OCI-LY3 (cell line): Measurements from ENCODE around the gene GRIK4.

Source experiments
- H2AFZ ChIP-seq: fragments of 200-600, 300-600 bp; shearing (Covaris generic); 2 replicates; pipeline ENCODE4 v1.6.0; 2014; ENCODE audit warnings: antibody characterized with exemption, low read depth, low read length
- H3K27ac ChIP-seq: fragments of 200-600, 300-600 bp; sonication (generic); 2 replicates; pipeline ENCODE4 v1.5.1; 2014; ENCODE audit warnings: mild to moderate bottlenecking, low read length, moderate library complexity, mixed read lengths
- H3K27me3 ChIP-seq: fragments of 200-600, 300-600 bp; sonication (generic); 2 replicates; pipeline ENCODE4 v1.6.1; 2014; ENCODE audit warnings: low read depth, low read length, mixed read lengths
- H3K36me3 ChIP-seq: fragments of 200-600, 300-600 bp; sonication (generic); replicated peaks from 2 replicates; pipeline ENCODE3; 2014; ENCODE audit warnings: low read depth, low read length, mixed read lengths
- H3K4me1 ChIP-seq: fragments of 300-600, 200-600 bp; sonication (generic); 2 replicates; pipeline ENCODE4 v1.6.1; 2014; ENCODE audit warnings: low read length, mixed read lengths
- H3K4me2 ChIP-seq: fragments of 200-600, 300-600 bp; sonication (generic); 2 replicates; pipeline ENCODE4 v1.6.1; 2014; ENCODE audit warnings: low read length, mixed read lengths
- H3K4me3 ChIP-seq: fragments of 300-600, 200-600 bp; sonication (generic); 2 replicates; pipeline ENCODE4 v1.5.1; 2014; ENCODE audit warnings: antibody characterized with exemption, mild to moderate bottlenecking, low read length, moderate library complexity
- H3K79me2 ChIP-seq: fragments of 300-600, 200-600 bp; shearing (Covaris generic); 2 replicates; pipeline ENCODE4 v1.6.1; 2014; ENCODE audit warnings: mild to moderate bottlenecking, low read length, mixed read lengths
- H3K9ac ChIP-seq: fragments of 300-600, 200-600 bp; shearing (Covaris generic); 2 replicates; pipeline ENCODE4 v1.6.0; 2014; ENCODE audit warnings: mild to moderate bottlenecking, low read length, moderate library complexity
- H3K9me3 ChIP-seq: fragments of 200-600, 300-600 bp; shearing (Covaris generic); 2 replicates; pipeline ENCODE4 v1.6.1; 2014; ENCODE audit warnings: low read length, mixed read lengths; ENCODE audit not compliant: insufficient read depth
- H4K20me1 ChIP-seq: fragments of 200-600, 300-600 bp; sonication (generic); 2 replicates; pipeline ENCODE4 v1.6.1; 2016; ENCODE audit warnings: low read length, mixed read lengths; ENCODE audit not compliant: insufficient read depth
- CTCF ChIP-seq: fragments of 200-600, 300-600 bp; sonication (generic); IDR thresholded peaks from 2 replicates; pipeline ENCODE4 v1.5.1; 2014; ENCODE audit warnings: antibody characterized with exemption, low read length, low read depth
- EZH2phosphoT487 ChIP-seq: fragments of 200-600 bp; shearing (Covaris generic); IDR thresholded peaks from 2 replicates; pipeline ENCODE4 v1.6.1; 2018; ENCODE audit warnings: antibody characterized with exemption, mixed run types, low read depth

The GRIK4 gene

GRCh38 chr11:120900643-120901042 is 389.1 kb downstream of the GRIK4 start:
- H3K9me3 ChIP-seq, result no peaks in the 10 kb centered on the region
- no peak overlapping the region for H3K9ac ChIP-seq
- no peak overlapping the region for H3K27ac ChIP-seq
- H3K27me3 ChIP-seq, result peaks cover 47% of the 10 kb centered on the region
- TF ChIP-seq CTCF, result no peak
- no peak for TF ChIP-seq EZH2phosphoT487
- H3K4me3 ChIP-seq, result no peak overlapping the region
- no peak overlapping the region for H3K4me2 ChIP-seq
- no peaks in the 10 kb centered on the region for H3K36me3 ChIP-seq
- H2AFZ ChIP-seq, result no peak overlapping the region
- no peaks in the 10 kb centered on the region for H4K20me1 ChIP-seq
- no peaks in the 10 kb centered on the region for H3K79me2 ChIP-seq
- H3K4me1 ChIP-seq, result no peaks in the 10 kb centered on the region

GRCh38 chr11:120903686-120904085 is 392.1 kb downstream of the GRIK4 start:
- no peak overlapping the region for H3K4me2 ChIP-seq
- no peak overlapping the region for H2AFZ ChIP-seq
- no peaks in the 10 kb centered on the region for H4K20me1 ChIP-seq
- no peak overlapping the region for H3K4me3 ChIP-seq
- H3K9me3 ChIP-seq, result no peaks in the 10 kb centered on the region
- H3K4me1 ChIP-seq, result no peaks in the 10 kb centered on the region
- H3K9ac ChIP-seq, result no peak overlapping the region
- peaks cover 47% of the 10 kb centered on the region for H3K27me3 ChIP-seq
- no peak for TF ChIP-seq EZH2phosphoT487
- no peak overlapping the region for H3K27ac ChIP-seq
- H3K79me2 ChIP-seq, result no peaks in the 10 kb centered on the region
- no peaks in the 10 kb centered on the region for H3K36me3 ChIP-seq

- H4K20me1 ChIP-seq, result no peaks in the 10 kb centered on the region
- H3K27me3 ChIP-seq, result peaks cover 47% of the 10 kb centered on the region
- no peaks in the 10 kb centered on the region for H3K79me2 ChIP-seq
- H3K4me3 ChIP-seq, result no peak overlapping the region
- no peaks in the 10 kb centered on the region for H3K4me1 ChIP-seq
- no peak overlapping the region for H3K9ac ChIP-seq
- no peak for TF ChIP-seq CTCF
- no peak for TF ChIP-seq EZH2phosphoT487
- no peaks in the 10 kb centered on the region for H3K9me3 ChIP-seq
- no peak overlapping the region for H3K27ac ChIP-seq
- H3K4me2 ChIP-seq, result no peak overlapping the region
- H2AFZ ChIP-seq, result no peak overlapping the region
- no peaks in the 10 kb centered on the region for H3K36me3 ChIP-seq
Measured at GRCh38 chr11:120904116-120904515, 392.6 kb downstream of the GRIK4 start.

- Histone ChIP-seq H3K4me2 (no peak overlapping the region), H3K79me2 (no peaks in the 10 kb centered on the region), H3K36me3 (no peaks in the 10 kb centered on the region), H4K20me1 (no peaks in the 10 kb centered on the region), H3K9ac (no peak overlapping the region), H3K9me3 (no peaks in the 10 kb centered on the region), H3K27ac (no peak overlapping the region), H3K4me1 (no peaks in the 10 kb centered on the region), H3K27me3 (peaks cover 24% of the 10 kb centered on the region), H3K4me3 (no peak overlapping the region), H2AFZ (no peak overlapping the region)
- TF ChIP-seq CTCF (no peak), EZH2phosphoT487 (no peak)
Measured at GRCh38 chr11:120906766-120907165, 395.2 kb downstream of the GRIK4 start.

- no peak overlapping the region for H3K4me3 ChIP-seq
- TF ChIP-seq EZH2phosphoT487, result no peak
- TF ChIP-seq CTCF, result no peak
- no peak overlapping the region for H3K4me2 ChIP-seq
- H2AFZ ChIP-seq, result no peak overlapping the region
- no peak overlapping the region for H3K27ac ChIP-seq
- no peaks in the 10 kb centered on the region for H3K36me3 ChIP-seq
- H3K9ac ChIP-seq, result no peak overlapping the region
- H3K27me3 ChIP-seq, result peaks cover 34% of the 10 kb centered on the region
- no peaks in the 10 kb centered on the region for H3K79me2 ChIP-seq
- no peaks in the 10 kb centered on the region for H3K9me3 ChIP-seq
- H3K4me1 ChIP-seq, result no peaks in the 10 kb centered on the region
- no peaks in the 10 kb centered on the region for H4K20me1 ChIP-seq
Measured at GRCh38 chr11:120907971-120908370, 396.4 kb downstream of the GRIK4 start.
